ENCODE data around the gene PACRG.

PACRG gene

DNA sequence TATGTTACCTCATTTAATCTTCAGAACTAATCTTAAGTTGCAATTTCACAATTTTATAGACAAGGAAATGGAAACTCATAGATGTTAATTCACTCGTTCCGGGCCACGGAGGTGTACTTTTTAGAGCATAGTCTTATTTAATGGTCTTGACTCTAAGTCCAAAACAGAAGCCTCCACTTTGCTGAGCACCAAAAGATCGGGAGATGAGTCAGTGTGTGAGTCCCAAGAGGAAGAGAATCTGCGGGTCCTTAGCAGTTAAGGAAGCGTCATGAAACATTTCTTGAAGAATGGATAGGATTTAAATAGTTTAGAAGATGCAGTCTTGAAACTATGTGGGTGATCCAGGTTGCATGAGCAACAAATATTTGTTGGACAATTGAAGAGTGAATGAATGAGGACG, 454.9 kb downstream of the PACRG start:
- Mint-ChIP-seq H3K4me1 (ENCODE audit: low read depth) (no peaks in the 10 kb centered on the region), H3K27ac (no peak overlapping the region), H3K9me3 (no peaks in the 10 kb centered on the region), H3K36me3 (ENCODE audit: low read depth) (no peaks in the 10 kb centered on the region), H3K27me3 (ENCODE audit: low read depth) (peaks cover 2% of the 10 kb centered on the region), H3K4me3 (no peak overlapping the region)
- DNase-seq (ENCODE audit: low spot score), result no peak

- H3K9me3 Mint-ChIP-seq, result no peaks in the 10 kb centered on the region
- no peak overlapping the region for H3K27ac Mint-ChIP-seq
- no peak for DNase-seq (ENCODE audit: low spot score)
- H3K4me3 Mint-ChIP-seq, result no peak overlapping the region
- no peaks in the 10 kb centered on the region for H3K4me1 Mint-ChIP-seq (ENCODE audit: low read depth)
- H3K36me3 Mint-ChIP-seq (ENCODE audit: low read depth), result no peaks in the 10 kb centered on the region
- peaks cover 2% of the 10 kb centered on the region for H3K27me3 Mint-ChIP-seq (ENCODE audit: low read depth)
Observed at GRCh38 chr6:163183806-163184205, 456.0 kb downstream of the PACRG start.

GRCh38 chr6:163185744-163186143, 458.0 kb downstream of the PACRG start:
- Mint-ChIP-seq H3K9me3 (no peaks in the 10 kb centered on the region), H3K27ac (no peak overlapping the region), H3K36me3 (ENCODE audit: low read depth) (no peaks in the 10 kb centered on the region), H3K4me3 (no peak overlapping the region), H3K27me3 (ENCODE audit: low read depth) (peaks cover 2% of the 10 kb centered on the region), H3K4me1 (ENCODE audit: low read depth) (no peaks in the 10 kb centered on the region)
- no peak for DNase-seq (ENCODE audit: low spot score)

DNA sequence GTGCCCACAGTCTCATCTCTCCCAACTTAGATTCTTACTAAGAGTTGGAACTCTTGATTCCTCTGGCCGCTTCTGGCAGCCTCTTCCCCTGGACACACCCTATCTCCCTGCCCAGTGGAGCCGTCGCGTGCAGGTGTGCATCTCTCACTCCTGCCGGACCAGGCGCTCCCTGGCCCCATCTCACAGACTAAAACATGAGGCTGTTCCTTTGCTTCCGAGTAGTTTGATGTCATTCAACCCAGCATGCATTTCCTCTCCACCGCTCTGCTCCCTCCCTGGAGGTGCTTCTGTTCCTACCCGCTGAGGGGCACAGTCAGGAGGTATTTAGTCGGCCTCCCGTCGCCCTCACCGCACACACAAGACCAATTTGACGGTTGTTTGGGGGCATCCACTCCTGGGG, 458.8 kb downstream of the PACRG start:
- Mint-ChIP-seq H3K36me3 (ENCODE audit: low read depth) (no peaks in the 10 kb centered on the region), H3K27me3 (ENCODE audit: low read depth) (peaks cover 1% of the 10 kb centered on the region), H3K9me3 (no peaks in the 10 kb centered on the region), H3K4me3 (no peak overlapping the region), H3K4me1 (ENCODE audit: low read depth) (no peaks in the 10 kb centered on the region), H3K27ac (no peak overlapping the region)
- no peak for DNase-seq (ENCODE audit: low spot score)

- H3K36me3 Mint-ChIP-seq (ENCODE audit: low read depth), result no peaks in the 10 kb centered on the region
- no peak for DNase-seq (ENCODE audit: low spot score)
- H3K9me3 Mint-ChIP-seq, result no peaks in the 10 kb centered on the region
- H3K4me3 Mint-ChIP-seq, result no peak overlapping the region
- H3K27ac Mint-ChIP-seq, result no peak overlapping the region
- no peaks in the 10 kb centered on the region for H3K27me3 Mint-ChIP-seq (ENCODE audit: low read depth)
- no peaks in the 10 kb centered on the region for H3K4me1 Mint-ChIP-seq (ENCODE audit: low read depth)
Observed at GRCh38 chr6:163187201-163187600, 459.4 kb downstream of the PACRG start.

DNA sequence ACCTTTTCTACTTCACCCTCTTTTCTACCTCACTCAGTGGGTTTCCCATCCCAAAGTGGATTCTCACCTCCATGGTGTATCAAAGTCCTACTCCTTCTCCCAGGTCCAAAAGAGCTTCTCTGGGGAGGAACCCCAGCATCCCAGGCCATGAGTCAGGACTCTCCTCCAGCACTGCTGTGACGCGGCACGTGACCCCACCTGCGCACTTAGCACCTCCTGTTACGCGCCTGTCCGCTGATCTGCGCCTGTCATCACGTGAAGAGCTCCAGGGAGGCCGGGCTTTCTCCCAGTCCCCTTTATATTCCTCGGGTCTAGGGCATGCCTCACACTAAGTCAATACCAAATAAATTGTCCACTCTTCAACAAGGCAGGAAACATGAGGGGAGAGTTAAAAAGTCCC, 459.8 kb downstream of the PACRG start:
- no peaks in the 10 kb centered on the region for H3K4me1 Mint-ChIP-seq (ENCODE audit: low read depth)
- no peak overlapping the region for H3K27ac Mint-ChIP-seq
- H3K36me3 Mint-ChIP-seq (ENCODE audit: low read depth), result no peaks in the 10 kb centered on the region
- no peak overlapping the region for H3K4me3 Mint-ChIP-seq
- no peak for DNase-seq (ENCODE audit: low spot score)
- no peaks in the 10 kb centered on the region for H3K27me3 Mint-ChIP-seq (ENCODE audit: low read depth)
- no peaks in the 10 kb centered on the region for H3K9me3 Mint-ChIP-seq

DNA sequence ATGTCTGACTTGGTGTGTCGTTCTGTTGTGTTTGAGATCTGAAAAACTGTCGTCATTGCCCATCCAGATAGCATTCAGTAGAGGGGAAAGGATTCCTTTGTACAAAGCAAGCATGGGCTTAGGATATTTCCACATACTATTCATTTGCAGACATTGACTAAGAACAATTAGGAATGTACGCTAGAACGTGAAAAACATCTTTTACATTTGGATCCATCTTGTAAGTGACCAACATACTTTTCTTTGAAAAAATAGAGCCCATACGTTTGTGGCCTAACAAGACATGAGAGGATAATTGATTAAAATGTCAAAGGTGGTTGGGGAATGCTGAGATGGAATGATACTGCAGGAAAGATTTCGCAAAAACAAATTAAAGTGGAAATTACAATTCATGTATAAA, 461.0 kb downstream of the PACRG start:
- Mint-ChIP-seq H3K9me3 (no peaks in the 10 kb centered on the region), H3K4me3 (no peak overlapping the region), H3K27ac (no peak overlapping the region), H3K36me3 (ENCODE audit: low read depth) (no peaks in the 10 kb centered on the region), H3K4me1 (ENCODE audit: low read depth) (no peaks in the 10 kb centered on the region), H3K27me3 (ENCODE audit: low read depth) (no peaks in the 10 kb centered on the region)
- no peak for DNase-seq (ENCODE audit: low spot score)

DNA sequence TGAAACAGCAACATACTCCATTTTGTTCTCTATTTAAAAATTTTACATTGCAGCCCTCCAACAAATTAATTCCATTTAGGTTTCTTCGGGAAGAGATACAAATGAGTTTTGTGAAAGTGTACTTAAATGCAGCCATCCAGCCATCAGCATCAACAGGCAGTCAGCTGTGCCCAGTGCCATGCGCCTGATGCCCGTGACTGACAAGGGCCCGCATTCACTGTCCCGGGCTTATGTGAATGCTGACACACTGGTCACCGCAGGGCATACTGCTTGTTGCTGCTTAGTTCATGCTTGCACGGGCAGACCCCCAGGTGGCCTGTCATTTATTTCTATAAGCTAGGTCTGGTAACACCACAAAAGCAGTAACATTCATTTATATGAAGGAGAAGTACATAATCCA, 461.8 kb downstream of the PACRG start:
- H3K36me3 Mint-ChIP-seq (ENCODE audit: low read depth), result no peaks in the 10 kb centered on the region
- no peaks in the 10 kb centered on the region for H3K4me1 Mint-ChIP-seq (ENCODE audit: low read depth)
- no peaks in the 10 kb centered on the region for H3K9me3 Mint-ChIP-seq

GRCh38 chr6:163190786-163191185, 463.0 kb downstream of the PACRG start:
- Mint-ChIP-seq H3K36me3 (ENCODE audit: low read depth) (no peaks in the 10 kb centered on the region), H3K4me1 (ENCODE audit: low read depth) (no peaks in the 10 kb centered on the region), H3K9me3 (no peaks in the 10 kb centered on the region), H3K27me3 (ENCODE audit: low read depth) (no peaks in the 10 kb centered on the region), H3K4me3 (no peak overlapping the region), H3K27ac (no peak overlapping the region)
- DNase-seq (ENCODE audit: low spot score), result no peak

More for the DNA sequence above, 461.8 kb downstream of the PACRG start:
- DNase-seq (ENCODE audit: low spot score), result no peak
- no peak overlapping the region for H3K4me3 Mint-ChIP-seq
- H3K27ac Mint-ChIP-seq, result no peak overlapping the region
- H3K27me3 Mint-ChIP-seq (ENCODE audit: low read depth), result no peaks in the 10 kb centered on the region

DNA sequence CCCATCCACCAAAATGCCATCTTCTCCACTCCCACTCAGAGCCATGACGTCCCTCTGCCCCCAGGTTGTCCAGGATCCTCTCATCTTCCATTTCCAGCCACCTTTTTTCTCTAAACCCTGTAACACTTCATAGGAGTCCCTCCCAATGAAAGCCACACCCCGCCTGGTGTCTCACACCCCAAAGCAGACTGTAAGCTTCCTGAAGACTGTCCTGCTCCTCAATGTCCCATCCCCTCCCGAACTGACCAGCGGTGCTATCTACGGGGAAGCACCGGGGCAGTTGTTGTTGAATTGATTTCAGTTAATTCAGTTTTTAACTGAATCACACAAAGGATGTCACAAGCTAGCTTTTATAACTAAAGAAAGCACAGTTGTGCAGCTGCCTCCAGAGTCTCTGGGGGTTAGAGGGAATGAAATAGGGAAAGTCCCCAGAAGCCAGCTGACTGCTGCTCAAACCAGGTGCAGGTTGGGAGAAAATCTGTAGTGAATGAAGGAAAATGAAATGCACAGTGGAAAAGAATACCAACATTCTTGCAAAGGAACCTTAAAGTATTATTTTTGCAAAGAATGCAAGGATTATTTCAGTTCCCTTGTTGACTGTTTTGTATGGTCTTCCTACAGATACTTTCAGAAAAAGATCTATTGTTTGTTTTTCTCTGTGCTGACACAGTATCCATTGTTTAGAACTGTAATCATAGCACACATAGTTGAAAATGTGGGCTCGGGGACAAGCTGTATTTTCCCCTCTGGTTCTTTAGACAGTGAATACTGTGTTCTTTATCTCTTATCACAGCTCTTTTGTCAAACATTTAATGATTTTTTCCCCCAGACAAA, 464.1 kb downstream of the PACRG start:
- Mint-ChIP-seq H3K4me1 (ENCODE audit: low read depth) (no peaks in the 10 kb centered on the region), H3K36me3 (ENCODE audit: low read depth) (no peaks in the 10 kb centered on the region), H3K27ac (no peak overlapping the region), H3K4me3 (no peak overlapping the region), H3K27me3 (ENCODE audit: low read depth) (no peaks in the 10 kb centered on the region), H3K9me3 (no peaks in the 10 kb centered on the region)
- no peak for DNase-seq (ENCODE audit: low spot score)

DNA sequence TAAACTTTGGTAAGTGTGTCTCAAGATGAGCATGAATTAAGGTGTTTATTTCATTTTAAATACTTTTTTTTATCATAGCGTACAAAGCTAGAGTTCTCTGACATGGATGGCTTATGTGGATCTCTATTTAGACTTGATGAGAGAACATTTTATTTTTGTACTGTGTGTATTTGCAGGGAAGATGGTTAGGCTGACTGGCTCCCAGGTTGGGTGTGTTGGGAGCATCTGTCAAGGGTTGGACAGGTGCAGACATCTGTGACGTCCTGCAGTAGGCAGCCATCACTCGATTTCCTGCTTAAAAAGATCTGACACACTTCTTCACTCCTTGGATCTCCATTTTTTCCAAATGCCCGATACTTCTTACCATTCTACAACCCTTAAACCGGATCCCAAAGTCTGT, 464.8 kb downstream of the PACRG start:
- Mint-ChIP-seq H3K9me3 (no peaks in the 10 kb centered on the region), H3K27me3 (ENCODE audit: low read depth) (no peaks in the 10 kb centered on the region), H3K4me1 (ENCODE audit: low read depth) (no peaks in the 10 kb centered on the region), H3K27ac (no peak overlapping the region), H3K4me3 (no peak overlapping the region), H3K36me3 (ENCODE audit: low read depth) (no peaks in the 10 kb centered on the region)
- DNase-seq (ENCODE audit: low spot score), result no peak

- no peak for DNase-seq (ENCODE audit: low spot score)
- no peak overlapping the region for H3K4me3 Mint-ChIP-seq
- no peaks in the 10 kb centered on the region for H3K27me3 Mint-ChIP-seq (ENCODE audit: low read depth)
- H3K4me1 Mint-ChIP-seq (ENCODE audit: low read depth), result no peaks in the 10 kb centered on the region
- H3K27ac Mint-ChIP-seq, result no peak overlapping the region
- H3K9me3 Mint-ChIP-seq, result no peaks in the 10 kb centered on the region
- H3K36me3 Mint-ChIP-seq (ENCODE audit: low read depth), result no peaks in the 10 kb centered on the region
Observed at GRCh38 chr6:163193326-163193725, 465.6 kb downstream of the PACRG start.

DNA sequence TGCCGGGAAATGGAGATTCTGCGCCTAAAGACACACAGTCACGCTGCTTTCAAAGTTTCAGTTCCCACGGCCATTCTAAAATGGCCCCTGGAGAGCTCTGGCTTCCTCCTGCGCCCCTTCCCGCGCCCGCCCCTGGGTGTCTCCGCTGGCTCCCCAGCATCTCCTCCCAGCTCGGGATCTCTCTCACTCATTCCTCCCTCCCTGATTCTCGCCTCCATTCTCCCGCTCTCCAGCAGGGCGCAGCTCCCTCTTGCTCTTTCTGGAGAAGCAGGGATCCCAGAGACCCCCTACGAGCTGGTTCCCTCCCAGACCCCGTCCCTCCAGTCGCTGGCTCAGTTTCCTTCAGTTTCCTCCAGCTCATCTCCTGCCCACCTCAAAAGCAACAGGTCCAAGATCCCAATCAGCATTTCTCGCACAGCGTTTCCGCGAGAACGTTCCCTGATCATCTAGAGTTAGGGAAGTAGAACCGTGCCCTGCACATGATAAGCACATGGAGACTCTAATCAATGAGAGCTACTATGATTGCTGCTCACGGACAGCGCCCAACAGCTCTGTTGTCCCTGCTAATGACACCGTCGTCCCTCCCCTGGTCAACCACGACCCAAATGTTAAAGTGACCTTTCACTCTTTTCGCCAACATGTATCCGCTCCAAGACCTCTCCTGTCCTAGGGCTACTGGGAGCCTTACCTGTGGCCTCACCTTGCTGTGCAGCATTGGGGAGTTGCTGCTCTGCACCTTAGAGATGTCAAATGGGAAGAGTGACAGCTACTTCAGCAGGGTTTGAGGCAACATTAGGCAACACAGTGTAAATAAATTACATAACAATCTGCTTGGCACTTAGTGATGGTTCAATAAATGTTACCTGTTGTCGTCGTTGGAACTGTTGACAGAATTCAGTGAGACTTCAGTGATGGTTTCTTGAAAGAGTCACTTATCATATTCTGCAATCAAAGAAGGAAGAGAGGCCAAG, 468.2 kb downstream of the PACRG start:
- no peak for DNase-seq (ENCODE audit: low spot score)
- Mint-ChIP-seq H3K4me1 (ENCODE audit: low read depth) (no peaks in the 10 kb centered on the region), H3K27me3 (ENCODE audit: low read depth) (peaks cover 2% of the 10 kb centered on the region), H3K27ac (no peak overlapping the region), H3K4me3 (no peak overlapping the region), H3K36me3 (ENCODE audit: low read depth) (no peaks in the 10 kb centered on the region), H3K9me3 (no peaks in the 10 kb centered on the region)

DNA sequence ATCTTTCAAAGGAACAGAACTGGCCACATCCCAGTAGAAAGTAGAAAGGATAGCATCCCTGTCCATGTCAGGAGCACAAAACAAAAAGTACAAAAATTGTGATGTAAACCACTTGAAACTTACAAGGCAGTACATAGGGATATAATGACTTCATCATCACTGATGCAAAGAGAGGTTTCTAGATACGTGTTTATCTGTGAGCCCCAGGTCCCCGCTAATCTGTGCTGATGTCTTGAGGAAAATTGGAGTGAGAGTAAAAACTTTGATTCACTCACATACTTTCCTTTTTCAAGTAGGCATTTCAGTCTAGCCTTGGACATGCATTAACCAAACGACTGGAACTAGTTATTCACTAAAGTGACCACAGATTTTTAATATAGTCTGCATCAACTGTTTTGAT, 470.1 kb downstream of the PACRG start:
- Mint-ChIP-seq H3K4me1 (ENCODE audit: low read depth) (no peaks in the 10 kb centered on the region), H3K36me3 (ENCODE audit: low read depth) (no peaks in the 10 kb centered on the region), H3K9me3 (no peaks in the 10 kb centered on the region), H3K27ac (no peak overlapping the region), H3K27me3 (ENCODE audit: low read depth) (peaks cover 2% of the 10 kb centered on the region), H3K4me3 (no peak overlapping the region)
- DNase-seq (ENCODE audit: low spot score), result no peak

All from T-helper 2 cell treated with Interferon-gamma antibody and Interleukin-4, amounts not matched to agents 5 μg/mL and 100 μg/mL, for 36 hours (primary cell).